NCI-H2196 treated with DMSO at 0.1 percent for 48 hours (cell line): Measurements from ENCODE around the gene NETO2.
"Not testable (repeated sequence)": the region's sequence is repeated elsewhere in the genome, so short reads cannot be mapped to it uniquely, and the experiment has no call there.

Source experiments
- DNase-seq: peaks from one replicate; lab custom pipeline; 2025; ENCODE audit not compliant: unreplicated experiment; lab: John Stamatoyannopoulos, UW

Gene NETO2

GRCh38 chr16:47067203-47067602, 76.5 kb downstream of the NETO2 start:
- no peak for DNase-seq

DNA sequence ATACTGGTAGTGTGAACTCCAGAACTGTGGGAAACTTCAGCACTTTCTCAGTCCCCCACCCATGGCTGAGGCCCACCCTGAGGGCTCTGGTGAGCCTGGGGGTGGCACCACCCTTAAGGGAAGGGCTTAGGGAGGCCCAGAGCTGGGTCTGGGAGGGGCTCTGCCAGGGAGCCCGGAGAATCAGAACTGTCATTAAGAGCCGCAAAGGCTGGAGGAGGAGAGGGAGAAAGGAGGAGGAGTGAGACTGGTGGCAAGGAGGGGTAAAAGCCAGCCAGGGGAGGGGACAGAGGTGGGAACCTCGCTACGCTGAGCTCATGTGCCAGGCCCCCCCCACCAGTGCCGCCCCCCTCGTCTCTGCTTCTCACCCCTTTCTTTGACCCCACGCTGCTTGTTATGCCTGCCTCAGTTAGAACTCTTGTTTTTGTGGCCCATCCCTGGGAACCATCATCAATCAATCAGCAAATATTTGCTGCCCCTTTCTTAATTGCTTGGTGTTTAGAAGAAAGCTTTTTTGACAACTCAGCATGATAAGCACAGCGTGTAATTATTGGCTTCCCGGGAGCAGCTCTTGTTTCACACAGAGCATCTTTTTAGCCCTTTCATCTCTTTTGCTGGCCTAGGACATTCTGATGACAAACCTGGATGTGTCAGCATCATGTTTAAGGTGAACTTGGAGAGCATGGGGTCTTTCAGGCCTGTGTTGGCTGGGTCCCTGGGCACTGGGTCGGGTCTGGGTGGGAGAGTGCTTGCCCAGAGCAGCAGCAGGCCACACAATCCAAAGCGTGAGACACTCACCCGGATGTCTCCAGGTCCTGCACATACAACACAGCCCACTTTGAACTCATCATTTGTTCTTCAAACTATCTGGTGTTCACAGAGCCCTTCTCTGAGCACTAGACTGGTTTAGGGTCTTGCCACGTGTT, 77.7 kb downstream of the NETO2 start:
- no peak for DNase-seq

- DNase-seq, result no peak
Observed at GRCh38 chr16:47064775-47065174, 79.0 kb downstream of the NETO2 start.

- DNase-seq, result no peak
Observed at GRCh38 chr16:47063011-47063724, 80.6 kb downstream of the NETO2 start.

GRCh38 chr16:47061204-47061603, 82.5 kb downstream of the NETO2 start:
- no peak for DNase-seq

DNA sequence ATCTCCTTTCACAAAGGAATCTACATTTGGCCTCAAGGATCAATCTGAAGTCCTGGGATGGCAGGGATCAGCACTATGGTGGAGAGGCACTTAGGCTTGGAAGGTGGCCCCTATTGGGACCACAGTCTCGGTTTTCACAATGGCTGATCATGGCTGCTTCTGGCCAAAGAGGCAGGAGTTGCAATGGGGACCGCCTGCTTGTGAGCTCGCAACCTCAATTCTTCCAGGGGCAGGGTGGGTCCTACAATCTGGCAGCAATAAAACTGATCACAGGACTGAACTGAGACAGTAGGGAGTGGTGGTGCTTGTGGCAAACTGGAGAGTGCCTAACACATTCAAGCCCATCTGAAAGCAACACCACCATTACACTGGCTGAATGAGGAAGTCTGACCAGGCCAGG, 83.1 kb downstream of the NETO2 start:
- DNase-seq, result no peak

GRCh38 chr16:47059991-47060390, 83.8 kb downstream of the NETO2 start:
- no peak for DNase-seq

DNA sequence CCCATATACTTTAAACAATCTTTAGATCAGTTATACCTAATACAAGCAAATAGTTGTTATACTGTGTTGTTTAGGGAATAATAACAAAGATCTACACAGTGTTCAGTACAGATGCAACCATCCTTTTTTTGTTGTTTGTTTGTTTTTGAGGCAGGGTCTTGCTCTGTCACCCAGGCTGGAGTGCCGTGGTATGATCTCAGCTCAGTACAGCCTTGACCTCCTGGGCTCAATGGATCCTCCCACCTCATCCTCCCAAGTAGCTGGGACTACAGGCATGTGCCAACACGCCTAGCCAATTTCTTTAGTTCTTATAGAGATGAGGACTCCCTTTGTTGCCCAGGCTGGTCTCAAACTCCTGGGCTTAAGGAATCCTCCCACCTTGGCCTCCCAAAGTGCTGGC, 84.6 kb downstream of the NETO2 start:
- not testable (repeated sequence) for DNase-seq

DNA sequence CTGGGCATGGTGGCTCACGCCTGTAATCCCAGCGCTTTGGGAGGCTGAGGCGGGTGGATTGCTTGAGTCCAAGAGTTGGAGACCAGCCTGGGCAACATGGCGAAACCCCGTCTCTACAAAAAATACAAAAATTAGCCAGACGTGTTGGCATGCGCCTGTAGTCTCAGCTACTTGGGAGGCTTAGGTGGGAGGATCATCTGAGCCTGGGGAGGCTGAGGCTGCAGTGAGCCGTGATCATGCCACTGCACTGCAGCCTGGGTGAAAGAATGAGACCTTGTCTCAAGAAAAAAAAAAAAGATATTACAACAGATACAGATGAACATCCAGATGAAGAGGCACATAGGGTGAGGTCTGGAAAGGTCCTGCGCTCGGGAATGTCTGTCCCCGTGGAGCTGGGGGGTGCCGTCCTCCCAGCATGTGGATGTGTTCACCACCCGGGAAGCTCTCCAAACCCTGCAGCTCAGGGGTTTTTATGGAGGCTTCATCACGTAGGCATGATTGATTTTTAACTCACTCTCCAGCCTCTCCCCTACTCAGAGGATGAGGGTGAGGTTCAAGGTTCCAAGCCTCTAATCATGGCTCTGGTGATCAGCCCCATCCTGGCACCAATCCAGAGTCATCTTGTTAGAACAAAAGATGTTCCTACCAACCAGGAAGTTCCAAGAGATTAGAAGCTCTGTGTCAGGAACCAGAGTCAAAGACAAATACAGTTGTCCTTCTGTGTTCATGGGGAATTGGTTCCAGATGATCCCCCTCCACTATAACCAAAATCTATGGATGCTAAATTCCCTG, 85.3 kb downstream of the NETO2 start:
- DNase-seq, result no peak

DNA sequence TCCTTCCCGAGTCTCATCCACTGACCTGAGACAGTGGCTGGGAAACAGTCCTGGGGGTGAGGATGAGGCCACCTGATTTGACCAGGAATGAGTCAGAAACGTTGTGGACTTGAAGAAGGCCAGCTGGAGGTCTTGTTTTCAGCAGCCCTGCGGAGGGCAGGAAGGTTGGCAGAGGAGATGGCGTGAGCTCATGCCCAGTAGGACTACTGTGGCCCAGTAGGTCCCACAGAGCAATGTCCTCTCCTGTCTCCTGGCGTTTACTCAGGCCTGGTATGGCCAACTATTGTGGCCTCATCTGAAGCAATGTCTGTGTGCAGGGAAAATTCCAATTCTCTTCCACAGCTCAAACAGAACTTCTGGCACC, 86.1 kb downstream of the NETO2 start:
- no peak for DNase-seq

GRCh38 chr16:47056688-47057629, 86.8 kb downstream of the NETO2 start:
- no peak for DNase-seq

DNA sequence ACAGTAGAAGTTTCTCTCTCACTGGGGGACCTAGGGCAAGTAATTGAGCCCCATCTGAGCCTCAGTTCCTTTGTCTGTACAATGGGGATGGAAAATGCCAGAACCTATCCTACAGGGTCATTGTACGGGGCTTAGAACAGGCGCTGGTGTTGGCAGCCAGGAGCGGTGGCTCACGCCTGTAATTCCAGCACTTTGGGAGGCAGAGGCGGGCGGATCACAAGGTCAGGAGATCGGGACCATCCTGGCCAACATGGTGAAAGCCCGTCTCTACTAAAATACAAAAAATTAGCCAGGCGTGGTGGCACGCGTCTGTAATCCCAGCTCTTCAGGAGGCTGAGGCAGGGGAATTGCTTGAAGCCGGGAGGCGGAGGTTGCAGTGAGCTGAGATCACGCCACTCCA, 87.7 kb downstream of the NETO2 start:
- DNase-seq, result not testable (repeated sequence)

DNA sequence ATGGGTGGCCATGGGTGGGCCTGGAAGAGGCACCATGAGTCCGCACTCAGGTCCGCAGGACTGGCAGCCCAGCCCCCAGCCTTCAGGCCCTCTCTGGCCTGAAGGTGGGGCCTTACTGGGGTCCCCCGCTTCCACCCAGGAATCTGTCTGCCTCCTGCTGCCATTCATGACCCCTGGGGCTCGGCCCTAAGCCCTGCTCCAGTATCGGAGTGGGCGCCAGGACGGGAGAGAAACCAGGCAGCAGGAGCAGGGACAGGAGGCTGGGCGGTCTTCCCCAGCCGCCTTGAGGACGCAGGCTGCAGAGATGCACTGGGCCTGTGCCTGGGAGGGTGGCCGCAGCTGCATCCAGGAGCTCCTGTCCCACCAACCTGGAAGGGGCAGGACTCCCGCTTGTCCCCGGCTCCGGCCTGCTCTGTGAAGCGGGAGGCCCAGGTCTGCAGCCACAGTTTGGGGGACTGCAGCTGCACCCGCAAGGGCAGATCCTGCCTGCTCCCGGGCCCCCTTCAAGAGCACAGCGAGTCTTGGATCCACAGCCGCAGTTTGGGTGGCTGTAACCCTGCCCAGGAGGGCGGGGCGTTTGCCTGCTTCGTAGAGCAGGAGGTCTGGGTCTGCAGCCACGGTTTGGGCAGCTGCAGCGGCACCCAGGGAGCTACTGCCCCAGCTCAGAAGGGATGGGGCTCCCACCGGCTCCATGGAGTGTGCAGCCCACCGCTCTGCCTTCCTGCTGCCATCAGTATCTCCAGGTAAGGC, 88.4 kb downstream of the NETO2 start:
- no peak for DNase-seq

GRCh38 chr16:47054306-47054705, 89.4 kb downstream of the NETO2 start:
- no peak for DNase-seq

DNA sequence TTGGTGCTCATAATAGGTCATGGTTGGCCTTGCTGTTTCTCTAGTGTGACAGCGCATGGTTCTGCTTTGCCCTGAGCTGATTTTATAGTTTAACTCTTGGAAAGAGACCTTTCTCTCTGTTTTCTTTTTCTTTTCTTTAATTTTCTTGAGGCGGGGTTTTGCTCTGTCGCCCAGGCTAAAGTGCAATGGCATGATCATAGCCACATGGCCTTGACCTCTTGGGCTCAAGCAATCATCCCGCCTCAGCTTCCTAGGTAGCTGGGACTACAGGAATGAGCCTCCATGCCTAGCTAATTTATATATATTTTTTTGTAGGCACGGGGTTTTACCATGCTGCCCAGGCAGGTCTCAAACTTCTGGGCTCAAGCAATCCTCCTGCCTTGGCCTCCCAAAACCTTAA, 89.8 kb downstream of the NETO2 start:
- DNase-seq, result no peak

GRCh38 chr16:47052666-47053640, 90.8 kb downstream of the NETO2 start:
- no peak for DNase-seq

GRCh38 chr16:47051031-47051430, 92.7 kb downstream of the NETO2 start:
- DNase-seq, result no peak

GRCh38 chr16:47049901-47050583, 93.7 kb downstream of the NETO2 start:
- no peak for DNase-seq
